HG03575 (cell line): ENCODE measurements around the gene LANCL1.

Experiments used
- ATAC-seq: cut with Tn5 transposase; IDR thresholded peaks from one replicate; pipeline ENCODE4 v1.9.1; 2021; ENCODE audit not compliant: unreplicated experiment, insufficient number of reproducible peaks, low FRiP score; ENCODE audit errors: extremely low read depth

LANCL1 gene

DNA sequence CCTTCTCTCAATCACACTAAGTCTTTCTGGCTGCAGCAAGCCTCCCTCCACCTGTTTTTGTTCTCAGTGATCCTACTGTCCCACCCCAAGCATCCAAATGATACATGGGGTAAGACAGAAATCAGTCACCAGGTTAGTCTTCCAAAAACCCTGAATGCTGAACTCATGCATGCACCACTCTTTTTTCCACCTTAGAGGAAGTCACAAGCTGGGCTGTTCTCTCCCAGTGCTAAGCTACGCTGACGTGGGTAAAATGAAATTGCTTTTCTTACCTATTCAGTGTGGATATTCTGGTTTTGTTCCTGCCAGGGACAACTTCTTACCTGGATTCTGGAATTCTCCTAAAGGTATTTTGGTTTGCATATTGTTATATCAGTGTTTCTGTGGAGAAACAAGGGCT is 54.2 kb downstream of the LANCL1 start:
- ATAC-seq = no peak

DNA sequence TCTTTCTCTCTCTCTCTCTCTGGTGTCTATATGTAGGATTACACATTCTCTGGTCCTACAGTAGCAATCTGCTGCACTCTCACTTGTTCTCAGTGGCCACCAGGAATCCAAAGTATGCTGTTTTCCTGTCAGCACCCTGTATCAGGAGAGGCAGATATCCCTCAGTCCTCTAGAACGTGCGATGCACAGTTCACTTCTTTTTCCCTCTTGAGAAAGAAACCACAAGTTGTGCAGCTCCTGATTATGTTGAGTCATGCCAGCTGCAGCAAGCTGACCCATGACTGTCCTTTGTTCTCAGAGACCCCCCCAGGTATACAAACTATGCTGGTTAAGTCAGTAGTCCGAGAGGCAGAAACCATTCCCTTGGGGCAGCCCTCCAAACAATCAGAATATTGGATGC is 54.6 kb downstream of the LANCL1 start:
- no peak for ATAC-seq

DNA sequence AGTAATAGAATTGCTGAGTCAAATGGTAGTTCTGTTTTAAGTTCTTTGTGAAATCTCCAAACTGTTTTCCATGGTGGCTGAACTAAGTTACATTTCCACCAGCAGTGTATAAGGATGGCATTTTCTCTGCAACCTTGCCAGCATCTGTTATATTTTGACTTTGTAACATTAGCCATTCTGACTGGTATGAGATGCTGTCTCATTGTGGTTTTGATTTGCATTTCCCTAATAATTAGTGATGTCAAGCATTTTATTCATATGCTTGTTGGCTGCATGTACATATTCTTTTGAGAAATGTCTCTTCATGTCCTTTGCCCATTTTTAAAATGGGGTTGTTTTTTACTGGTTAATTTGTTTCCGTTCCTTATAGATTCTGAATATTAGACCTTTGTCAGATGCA is 63.9 kb downstream of the LANCL1 start:
- ATAC-seq = no peak

DNA sequence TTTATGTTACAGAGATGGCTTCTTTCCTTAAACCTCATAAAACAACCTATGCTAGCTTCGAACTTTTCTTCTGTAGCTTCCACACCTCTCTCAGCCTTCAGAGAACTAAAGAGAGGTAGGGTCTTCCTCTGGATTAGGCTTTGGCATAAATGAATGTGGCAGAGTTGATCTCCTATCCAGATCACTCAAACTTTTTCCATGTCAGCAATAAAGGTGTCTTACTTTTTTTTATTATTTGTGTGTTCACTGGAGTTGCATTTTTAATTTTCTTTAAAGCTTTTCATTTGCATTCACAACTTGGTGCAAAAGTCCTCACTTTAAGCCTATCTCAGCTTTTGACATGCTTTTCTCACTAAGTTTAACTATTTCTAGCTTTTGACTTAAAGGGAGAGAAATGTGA is 66.0 kb downstream of the LANCL1 start:
- ATAC-seq = no peak

DNA sequence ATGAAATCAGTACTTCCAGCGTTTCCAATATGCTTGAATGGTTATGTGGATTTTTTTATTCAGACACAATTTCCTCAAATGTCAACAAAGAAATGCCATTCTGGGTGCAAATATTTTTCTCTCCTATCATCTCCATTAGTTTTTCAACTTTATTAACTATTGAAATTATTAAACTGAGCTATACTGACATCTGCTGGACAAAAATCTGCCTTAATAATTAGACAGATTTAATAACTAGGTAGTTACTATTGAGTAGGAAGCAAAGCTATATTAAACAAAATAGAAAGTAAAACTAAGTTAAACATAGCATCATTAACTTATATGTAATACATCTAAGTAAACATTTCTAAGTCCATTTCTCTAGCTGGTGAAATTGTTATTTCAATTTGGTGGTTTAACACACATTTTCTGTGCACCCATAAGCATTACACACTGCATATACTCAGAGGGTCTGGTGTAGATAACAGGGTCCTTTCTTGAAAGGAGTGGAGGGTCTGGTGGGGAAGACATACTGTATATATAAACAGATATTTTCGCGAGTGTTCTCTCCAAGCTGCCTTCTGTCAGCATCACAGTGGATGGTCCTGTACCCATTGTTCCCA is 77.0 kb downstream of the LANCL1 start:
- ATAC-seq = no peak

DNA sequence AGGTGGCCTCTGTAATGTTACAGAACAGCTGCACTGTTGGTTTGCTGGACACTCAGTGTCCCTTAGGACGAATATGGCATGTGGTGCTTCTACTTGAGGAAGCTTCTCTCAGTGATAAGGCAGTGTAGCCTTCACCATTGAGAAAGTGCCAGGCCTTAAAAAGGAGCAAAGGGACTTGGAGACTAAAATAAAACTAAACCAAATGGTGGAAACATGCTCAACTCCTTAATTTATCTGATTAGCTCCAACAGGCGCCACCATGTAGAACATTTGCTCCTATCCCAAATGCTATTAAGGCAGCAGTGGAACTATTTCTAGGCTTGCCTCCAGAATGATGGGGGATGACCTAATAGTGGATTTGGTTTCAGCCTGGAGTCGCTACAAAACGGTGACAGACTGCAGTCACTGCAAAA is 84.1 kb downstream of the LANCL1 start:
- no peak for ATAC-seq

DNA sequence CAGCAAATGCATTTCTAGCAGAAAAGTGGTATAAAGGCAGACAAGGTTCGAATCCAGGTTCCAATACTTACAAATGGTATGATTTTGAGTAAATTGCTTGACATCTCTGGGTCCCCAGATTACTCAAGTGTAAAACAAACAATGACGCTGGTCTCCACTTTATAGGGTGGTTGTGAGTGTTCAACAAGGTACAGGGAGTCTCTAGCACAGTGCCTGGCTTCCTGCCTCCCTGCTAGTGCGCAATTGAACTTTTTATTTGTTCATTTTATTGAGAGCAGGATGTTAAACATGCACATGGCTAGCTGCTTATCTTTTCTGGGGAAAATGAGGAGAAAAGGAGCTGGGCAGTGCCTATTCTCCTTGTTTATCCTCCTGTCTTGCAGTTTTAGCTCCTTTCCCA is 86.7 kb downstream of the LANCL1 start:
- no peak for ATAC-seq

DNA sequence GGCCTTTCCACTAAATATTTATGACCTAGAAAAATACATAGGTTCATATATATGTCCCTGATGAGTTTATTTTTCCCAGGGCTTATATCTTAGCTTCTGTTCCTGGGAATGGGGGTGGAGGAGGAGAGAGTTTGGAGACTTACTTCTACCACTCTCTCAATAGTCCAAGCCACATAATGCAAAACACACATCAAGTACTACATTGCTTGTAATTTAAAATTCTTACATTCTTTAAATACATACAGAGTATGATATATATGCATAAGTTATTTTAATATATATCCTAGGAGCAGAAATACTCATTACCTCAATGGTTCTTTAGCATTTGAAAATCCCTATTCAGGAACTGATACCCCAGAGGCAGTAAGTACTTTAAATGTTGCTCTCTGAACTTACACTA is 88.4 kb downstream of the LANCL1 start:
- no peak for ATAC-seq

DNA sequence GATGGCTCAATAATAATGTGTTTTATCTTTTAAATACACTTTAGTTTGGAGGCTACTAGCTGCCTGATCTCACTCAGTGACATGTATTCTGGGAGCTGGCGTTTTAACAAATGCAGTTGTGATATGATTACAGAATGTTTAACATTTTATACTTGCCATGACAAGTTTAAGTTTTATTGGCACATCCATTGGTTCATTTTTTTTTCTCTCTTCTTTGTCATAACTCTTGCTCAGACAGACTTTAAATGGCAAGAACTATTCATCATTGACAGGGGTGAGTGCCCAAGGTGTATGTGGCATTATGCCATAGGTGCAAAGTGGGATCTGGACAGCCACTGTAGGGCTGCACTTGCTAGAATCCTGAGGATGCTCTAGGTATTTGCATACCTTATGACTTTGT is 89.5 kb downstream of the LANCL1 start:
- ATAC-seq = no peak
